ENCODE measurements around the gene ANO7. TPM values are rescaled to one million over a fixed set of nuclear protein-coding genes. Genes with fewer than 3 reads are reported as not detected.

The ANO7 gene, protein sequence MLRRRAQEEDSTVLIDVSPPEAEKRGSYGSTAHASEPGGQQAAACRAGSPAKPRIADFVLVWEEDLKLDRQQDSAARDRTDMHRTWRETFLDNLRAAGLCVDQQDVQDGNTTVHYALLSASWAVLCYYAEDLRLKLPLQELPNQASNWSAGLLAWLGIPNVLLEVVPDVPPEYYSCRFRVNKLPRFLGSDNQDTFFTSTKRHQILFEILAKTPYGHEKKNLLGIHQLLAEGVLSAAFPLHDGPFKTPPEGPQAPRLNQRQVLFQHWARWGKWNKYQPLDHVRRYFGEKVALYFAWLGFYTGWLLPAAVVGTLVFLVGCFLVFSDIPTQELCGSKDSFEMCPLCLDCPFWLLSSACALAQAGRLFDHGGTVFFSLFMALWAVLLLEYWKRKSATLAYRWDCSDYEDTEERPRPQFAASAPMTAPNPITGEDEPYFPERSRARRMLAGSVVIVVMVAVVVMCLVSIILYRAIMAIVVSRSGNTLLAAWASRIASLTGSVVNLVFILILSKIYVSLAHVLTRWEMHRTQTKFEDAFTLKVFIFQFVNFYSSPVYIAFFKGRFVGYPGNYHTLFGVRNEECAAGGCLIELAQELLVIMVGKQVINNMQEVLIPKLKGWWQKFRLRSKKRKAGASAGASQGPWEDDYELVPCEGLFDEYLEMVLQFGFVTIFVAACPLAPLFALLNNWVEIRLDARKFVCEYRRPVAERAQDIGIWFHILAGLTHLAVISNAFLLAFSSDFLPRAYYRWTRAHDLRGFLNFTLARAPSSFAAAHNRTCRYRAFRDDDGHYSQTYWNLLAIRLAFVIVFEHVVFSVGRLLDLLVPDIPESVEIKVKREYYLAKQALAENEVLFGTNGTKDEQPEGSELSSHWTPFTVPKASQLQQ
- 1.3 TPM for polyA plus RNA-seq (2013, experiment 1 of 2; ENCODE audit: insufficient read length)
- 1.4 TPM for polyA plus RNA-seq (2013, experiment 2 of 2; ENCODE audit: insufficient read length)

DNA sequence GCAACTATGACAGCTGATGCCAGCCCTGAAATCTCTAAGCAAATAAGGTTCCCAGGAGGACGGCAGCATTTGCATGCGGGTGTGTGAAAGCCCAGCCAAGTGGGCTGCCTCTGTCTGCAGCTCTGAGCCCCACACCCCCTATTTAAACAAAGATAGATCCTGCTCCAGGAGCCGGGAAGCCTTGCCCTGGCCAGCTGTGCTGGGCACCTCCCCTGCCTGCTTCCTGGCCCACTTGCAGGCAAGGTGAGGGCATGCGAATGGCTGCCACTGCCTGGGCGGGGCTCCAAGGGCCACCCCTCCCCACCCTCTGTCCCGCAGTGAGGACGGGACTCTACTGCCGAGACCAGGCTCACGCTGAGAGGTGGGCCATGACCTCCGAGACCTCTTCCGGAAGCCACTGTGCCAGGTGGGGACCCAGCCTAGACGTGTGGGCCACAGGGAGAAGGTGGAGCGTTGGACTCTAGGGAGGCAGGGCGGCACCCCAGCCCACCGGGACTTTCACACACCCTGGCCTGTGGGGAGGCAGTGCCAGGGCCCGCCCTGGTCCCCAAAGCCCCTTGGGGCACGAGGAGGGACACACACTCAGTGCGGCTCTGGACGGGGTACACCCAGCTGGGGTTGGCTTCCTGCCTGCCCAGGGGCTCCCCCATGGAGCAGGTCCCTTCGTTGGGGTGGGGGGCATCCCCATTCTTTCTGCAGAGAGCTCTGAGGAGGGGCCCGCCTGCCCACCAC lies at the start of gene ANO7:
Gene ANO7, plus strand, starts transcription at position 317 of the 732 bp plus-strand sequence. CDS start 1,387 bp downstream, outside the sequence.
- DNase-seq: no peak

DNA sequence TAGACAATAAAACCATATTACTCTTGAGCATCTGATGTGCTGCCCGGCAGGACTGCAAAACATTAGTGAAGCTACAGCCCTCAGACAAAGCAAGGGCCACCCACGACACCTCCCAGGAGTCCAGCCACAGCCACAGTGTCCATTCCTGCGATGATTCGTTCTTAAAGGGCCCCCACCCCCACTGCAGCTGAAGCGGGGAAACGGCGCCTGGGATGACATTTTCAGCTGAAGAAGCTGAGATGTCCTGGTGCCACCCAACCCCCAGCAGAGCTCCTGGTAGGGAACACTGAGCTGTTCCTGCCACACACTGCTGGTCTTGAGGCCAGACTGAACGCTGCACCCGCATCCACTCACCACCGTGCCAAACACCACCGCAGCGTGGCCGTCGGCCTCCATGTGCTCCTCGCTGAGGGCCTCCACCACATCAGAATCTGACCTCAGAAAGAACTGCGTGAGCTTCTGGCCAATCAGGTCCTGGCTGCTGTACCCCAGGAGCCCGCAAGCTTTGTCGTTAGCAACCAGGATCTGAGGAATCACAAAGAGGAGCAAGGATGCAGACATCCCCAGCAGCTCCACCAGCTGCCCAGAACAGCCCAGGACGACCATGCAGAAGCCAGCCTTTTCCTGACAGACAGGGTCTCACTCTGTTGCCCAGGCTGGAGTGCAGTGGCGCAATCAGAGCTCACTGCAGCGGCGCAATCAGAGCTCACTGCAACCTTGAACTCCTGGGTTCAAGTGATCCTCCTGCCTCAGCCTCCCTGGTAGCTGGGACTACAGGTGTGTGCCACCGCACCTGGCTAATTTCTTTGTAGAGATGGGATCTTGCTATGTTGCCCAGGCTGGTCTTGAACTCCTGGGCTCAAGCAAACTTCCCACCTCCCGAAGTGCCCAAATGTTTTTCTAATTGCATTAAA lies 48.7 kb upstream of the ANO7 start:
- no peak for DNase-seq

DNA sequence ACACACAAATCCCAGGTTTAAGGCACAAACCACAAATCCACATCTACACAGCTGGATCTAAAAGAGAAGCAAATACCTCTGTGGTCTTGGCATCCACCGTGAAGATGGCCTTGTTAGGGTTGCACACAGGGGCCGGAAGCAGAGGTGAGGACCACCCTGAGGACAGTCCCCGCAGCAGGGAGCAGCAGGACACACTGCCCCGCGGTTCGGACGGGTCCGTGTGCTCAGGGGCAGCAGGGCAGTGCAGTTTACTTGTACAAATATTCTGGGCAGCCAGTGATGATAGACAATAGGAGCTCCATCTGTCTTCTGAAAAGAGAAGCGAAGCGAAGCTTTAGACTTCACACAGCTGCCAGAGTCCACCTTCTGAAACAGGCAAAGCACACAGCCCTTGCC lies 48.0 kb upstream of the ANO7 start:
- DNase-seq: no peak

DNA sequence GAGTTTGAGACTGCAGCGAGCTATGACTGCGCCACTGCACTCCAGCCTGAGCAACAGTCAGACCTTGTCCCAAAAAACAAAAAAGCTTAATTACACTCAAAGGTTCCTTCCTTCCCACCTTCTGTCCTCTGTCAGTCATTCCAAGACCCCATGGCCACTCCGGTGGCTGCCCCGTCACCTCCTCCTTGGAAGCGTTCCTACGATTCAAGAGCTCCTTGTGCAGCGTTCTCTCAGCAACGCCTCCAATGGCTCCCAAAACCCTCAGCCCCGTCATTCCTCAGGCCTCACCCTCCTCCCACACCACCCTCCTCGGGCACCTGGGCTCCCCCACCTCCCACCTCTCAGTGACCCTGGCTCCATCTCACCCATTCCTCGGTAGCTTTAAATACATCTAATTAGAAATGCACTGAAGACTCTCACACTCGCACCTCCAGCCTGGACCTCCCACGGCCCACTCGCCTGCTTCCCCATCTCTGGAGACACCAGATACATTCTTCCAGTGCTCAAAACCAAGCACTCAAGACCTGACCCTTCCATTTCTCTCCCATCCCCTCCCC lies 47.2 kb upstream of the ANO7 start:
- no peak for DNase-seq

DNA sequence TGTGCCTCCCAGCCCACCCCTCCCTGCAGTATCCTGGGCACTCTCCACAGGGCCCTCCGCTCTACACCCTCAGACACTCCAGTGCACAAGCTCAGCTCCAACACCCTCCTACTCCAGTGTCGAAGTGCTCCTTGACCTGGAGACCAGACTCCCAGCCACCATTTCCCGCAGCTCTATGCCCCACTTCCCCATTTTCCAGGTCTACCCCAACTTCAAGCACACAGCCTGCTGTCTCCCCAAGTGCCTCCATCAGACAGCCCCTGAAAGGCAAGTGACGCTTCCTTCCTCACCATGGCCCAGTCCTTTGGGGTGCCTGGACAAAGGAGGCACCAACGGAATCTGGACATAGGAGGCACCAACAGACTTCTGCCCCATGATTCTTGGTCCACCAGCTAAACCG lies 46.4 kb upstream of the ANO7 start:
- no peak for DNase-seq

DNA sequence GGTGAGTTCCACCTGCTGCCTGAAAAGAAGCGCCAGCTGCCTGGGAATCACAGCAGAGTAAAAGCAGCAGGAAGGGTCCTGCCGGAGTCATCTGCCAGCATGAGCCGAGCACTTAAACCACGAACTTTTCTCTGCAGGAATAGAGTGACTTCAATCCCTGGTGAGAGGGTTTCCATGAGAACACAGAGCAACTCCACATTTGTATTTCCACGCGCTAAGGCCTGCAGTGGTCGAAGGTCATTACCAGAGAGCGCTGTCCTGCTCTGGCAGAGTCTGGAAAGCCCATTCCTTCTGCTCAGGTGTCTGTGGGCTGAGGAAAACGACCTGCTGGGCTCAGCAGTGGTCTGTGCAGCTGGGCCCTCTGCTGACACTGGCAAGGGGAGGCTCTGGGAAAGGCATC lies 45.9 kb upstream of the ANO7 start:
- DNase-seq: no peak

DNA sequence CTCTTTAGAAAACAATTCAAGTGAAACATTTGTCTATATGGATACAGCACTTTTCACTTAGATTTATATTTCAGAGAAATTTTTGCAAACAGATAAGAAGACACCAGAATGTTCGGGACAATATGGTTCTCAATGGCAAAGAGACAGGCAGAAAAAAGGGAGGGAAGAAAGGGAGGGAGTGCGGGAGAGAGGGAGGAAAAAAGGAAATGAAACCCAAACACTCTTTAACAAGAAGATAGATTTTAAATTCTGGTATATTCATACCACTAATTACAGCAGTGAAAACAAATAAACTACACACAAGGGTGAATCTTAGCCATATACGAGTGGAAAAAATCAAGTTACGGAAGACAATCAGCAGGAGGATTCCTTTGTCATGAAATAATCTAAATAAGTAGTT lies 42.2 kb upstream of the ANO7 start:
- no peak for DNase-seq

DNA sequence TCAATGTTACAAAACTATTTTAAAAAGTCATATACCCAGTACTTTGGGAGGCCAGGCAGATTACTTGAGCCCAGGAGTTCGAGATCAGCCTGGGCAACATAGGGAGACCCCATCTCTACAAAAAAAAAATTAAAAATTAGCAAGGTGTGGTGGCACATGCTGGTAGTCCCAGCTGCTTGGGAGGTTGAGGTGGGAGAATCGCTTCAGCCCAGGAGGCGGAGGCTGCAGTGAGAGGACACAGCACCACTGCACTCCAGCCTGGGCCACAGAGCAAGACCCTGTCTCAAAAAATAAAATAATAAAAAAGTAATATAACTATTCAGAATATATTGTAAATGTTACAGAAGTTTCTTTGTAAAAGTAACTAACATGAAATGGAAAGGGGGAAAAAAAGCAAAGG lies 41.1 kb upstream of the ANO7 start:
- DNase-seq: no peak

DNA sequence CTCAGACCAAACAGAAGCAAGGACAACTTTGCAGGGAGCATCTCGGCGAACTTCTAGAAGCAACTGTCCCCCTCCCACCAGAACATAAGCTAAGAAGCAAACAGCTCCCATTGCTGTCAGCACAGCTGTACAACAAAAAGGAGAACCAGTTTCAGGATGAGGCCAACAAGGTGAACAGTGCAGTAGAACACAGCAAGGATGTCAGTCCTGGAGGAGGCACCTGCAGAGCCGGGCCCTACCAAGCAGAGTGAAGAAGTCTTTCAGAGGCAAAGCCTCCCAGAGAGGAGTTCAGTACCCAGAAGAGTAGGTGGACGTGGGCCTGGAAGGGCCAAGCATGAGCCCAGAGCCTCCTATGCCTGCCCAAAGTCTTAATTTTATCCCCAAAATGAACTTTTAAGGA lies 40.2 kb upstream of the ANO7 start:
- no peak for DNase-seq

DNA sequence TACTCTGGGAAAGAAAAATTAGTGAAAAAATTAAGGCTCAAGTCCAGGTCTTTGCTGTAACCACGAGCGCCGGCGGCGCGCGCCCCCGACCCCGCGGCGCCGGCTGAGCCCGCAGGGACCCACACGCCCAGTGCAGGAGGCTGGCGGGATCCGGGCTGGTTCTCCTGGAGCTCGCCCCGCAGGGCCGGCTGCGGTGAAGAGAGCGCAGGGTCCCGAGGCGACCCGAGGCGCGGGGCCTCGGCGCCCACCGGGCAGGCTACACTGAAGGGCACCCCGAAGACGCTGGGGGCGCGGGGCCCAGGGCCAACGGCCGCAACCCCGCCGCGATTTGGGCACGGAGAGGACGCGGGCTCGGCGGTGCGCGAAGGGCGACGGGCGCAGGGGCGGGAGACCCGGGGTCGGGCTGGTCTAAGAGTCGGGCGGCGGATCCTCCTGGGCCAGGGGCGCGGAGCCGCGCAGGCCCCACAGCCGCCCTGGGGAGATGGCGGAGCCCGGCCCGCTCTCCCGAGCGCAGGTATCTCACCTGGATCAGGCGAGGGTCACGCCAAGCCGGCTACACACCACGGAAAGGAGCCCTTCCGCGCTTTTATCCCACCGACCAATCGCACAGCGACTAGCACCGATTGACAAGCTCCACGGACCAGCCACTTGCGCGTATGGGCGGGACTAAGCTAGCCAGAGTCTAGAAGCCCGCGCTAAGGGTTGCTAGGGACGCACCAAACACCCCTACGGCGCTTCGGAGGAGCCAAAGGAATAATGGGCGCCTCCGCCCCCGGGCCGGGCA lies 39.4 kb upstream of the ANO7 start, which contains the start of gene PASK:
Gene PASK, minus strand, starts transcription at position 582 of the 784 bp plus-strand sequence. CDS start 6,440 bp downstream, outside the sequence.
- peak; percentile 92 for DNase-seq

DNA sequence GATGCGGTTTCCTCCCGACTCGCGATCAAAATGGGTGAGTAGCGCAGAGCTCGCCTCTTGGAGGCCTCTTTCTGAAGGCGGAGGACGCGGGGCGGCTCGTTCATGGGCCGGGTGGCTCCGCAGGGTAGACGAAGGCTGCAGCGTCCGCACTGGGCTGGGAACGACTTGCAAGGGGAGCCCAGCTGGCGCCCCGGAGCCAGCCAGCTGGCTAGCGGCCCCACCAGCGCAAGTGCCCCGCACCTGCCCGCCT lies 38.9 kb upstream of the ANO7 start:
- DNase-seq: no peak

DNA sequence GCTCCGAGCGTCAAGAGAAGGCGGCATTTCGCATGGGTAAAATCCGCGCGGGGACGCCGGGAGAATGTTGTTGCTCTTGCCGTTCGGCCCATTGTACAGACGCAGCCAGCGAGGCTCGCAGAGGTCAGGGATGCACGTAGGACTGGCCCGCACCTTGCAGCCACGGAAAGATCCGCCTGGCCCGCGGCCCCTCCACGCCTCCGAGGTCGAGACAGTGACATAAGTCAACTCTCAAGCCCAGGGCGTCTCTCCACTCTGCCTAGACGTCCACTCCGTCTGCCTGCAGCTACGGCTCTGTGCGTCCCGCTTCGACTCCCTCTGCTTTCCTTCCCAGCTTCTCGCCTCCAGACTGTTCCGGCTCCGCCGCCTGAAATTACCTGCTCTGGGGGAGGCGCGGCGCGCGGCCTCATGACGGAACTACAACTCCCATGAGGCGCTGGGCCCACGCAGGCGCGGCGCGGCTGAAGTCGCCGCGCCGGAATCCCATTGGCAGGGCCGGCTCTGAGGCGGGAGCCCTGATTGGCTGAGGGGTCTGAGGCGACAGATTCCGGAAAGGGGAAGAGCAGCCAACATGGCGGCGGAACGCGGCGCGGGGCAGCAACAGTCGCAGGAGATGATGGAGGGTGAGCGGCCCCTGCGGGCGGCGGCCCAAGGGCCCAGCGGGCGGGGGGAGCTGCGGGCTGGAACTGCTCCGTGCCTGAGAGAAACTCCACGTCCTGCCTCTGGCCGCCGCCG lies 38.4 kb upstream of the ANO7 start, which contains the start of gene PPP1R7:
Gene PPP1R7, plus strand, starts transcription at position 543 of the 735 bp plus-strand sequence. Its CDS starts 29 bp downstream, at position 572.
- peak; percentile 92 for DNase-seq

DNA sequence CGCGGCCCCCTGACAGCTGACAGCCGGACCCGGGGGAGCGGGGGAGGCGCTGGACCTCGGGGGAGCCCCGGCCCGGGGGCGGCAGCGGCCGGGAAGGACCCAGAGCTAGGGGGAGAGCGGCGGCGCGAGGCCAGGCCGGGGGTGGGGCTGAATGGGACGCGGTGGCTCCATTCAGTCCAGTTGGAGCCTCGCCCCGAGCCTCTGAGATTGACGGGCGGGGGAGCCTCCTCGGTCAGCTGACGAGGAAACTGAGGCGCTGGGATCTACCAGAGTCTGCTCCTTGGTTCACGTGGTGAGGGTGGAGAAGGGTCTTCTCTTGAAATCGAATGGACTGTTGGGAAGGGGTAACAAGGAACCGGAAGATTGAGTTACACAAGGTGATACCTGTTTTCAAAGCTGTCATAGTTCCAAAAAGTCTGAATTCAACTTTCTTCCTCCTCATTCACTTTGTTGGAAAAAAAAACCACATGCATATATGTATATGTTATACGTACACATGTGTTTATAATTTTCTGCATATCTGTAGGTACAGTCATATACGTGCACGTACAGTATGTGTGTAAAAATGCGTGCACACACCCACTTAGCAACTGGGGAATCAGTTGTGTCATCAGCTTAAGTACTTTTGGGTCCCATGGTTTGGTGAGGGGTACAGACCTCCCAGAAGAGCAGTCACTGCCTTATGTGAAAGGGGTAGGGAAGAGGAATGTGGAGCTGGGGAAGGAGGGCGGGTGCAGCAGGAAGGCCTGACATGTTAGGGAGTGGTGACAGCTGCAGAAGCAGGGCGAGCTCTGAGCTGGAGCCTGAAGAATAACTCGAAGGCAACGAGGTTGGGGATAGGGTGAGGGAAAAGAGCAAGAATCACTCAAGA lies 37.6 kb upstream of the ANO7 start:
- DNase-seq: peak; percentile 27

DNA sequence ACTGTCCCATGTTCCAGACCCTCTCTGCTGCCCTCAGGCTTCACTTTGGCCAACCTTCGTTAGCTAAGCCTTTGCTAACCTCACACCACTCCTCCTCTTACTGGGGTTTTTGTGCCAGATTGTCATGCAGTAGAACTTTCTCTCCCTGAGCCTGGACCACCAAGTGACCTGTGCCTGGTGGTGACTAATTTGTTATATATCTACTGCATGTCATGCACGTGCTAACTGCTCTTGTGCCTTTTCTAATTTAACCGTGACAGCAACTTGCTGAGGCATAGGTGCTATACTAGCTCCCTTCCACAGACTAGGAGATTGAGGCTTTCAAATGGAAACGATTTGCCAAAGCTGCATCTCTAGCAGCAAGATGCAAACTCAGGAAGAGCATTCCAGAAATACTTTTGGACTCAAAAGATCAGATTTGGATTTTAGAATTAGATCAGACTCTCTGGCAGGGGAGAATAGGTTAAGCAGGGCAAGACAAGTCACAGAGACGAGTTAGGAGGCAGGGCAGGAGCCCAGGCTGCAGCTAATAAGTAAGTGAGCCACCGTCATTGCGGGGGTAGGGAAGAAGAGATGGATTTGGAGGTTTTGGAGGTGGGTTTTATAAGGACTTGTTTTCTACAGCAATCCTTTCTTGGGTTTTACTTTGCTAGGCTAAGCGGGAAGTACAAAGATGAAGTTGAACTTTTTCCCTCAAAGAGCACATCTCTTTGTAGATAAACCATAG lies 36.4 kb upstream of the ANO7 start:
- no peak for DNase-seq

DNA sequence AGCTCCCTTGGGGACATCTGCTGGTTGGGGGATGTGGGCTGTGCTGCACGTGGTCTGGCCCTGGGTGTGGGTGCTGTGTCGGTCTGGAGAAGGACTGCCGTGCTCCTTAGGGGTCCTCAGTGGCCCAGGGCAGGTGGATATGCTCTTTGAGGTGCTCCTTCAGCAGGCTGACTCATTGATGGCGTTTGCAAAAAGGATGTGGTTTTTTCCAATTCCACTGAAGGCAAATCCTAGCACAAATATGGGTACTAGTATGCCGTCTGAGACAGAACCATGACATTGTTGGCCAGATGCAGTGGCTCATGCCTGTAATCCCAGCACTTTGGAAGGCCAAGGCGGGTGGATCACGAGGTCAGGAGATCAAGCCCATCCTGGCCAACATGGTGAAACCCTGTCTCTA lies 34.9 kb upstream of the ANO7 start:
- no peak for DNase-seq

DNA sequence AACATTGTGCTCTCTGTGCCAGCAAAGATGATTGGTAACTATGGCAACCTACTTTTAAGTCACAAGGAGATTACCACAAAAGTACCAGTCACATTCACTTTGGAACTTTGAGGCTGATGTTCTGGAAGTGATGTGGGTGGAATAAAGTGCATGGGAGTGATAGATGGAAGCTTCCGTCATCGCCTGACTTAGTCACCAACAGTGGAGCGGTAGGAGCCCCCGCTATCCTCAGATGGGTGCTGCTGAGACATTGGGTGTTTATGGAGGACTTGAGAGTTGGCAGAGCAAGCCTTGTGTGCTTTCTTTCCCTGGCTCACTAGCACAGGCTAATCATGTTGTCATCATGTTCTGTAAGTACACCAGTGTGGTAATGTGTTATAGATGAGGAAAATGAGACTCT lies 33.6 kb upstream of the ANO7 start:
- DNase-seq: no peak

DNA sequence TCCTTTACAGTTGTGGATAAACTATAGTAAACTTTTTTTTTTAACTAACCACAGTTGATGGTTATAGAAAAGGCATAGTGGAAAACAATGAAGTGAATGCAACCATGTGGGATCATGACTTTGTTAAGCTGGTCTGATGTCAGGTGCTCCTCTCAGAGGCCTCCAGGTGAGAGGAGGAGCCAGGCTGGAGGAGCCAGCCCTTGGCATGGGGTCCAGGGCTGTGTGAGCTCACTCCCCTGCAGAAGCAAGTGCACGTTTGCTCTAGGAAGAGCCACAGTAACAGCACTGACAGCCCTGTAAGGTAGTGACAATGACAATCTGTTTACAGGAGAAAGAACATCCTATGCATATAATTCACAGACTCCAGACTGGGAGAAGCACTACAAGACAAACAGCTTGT lies 32.5 kb upstream of the ANO7 start:
- no peak for DNase-seq

DNA sequence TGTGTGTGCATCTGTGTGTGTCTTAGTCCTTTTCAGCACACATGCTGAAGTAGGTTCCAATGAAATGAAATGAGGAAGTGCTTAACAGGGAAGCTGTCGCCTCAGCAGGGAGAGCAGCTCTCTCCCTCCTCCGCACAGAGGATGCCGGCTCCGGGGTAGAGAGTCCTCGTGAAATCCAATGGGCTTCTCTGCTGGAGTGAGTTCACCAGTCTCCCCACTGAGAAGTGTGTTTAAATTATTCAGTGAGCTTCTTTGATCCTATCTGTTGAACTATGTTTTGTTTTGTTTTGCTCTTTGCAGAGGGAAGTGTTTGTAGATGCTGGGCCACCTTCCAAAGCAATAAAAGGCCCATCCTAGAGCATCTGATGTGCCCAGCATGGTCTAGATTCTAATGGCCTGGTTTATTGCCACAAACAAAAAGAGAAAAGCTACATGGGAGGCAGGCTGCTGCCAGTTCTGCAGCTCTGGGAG lies 31.5 kb upstream of the ANO7 start:
- no peak for DNase-seq

All from fibroblast of skin of abdomen (primary cell).